Mesendoderm (in vitro differentiated cells): ENCODE results near the gene KRTAP4-5.
"Not testable (repeated sequence)": the region's sequence is repeated elsewhere in the genome, so short reads cannot be mapped to it uniquely, and the experiment has no call there.

ENCODE experiments used
- DNase-seq: peaks from one replicate; pipeline ENCODE4 v3.0.0; 2013
- H2AK5ac ChIP-seq: 2 replicates; pipeline ENCODE4 v1.6.1; 2013; ENCODE audit warnings: low read length, inconsistent platforms
- H2BK120ac ChIP-seq: 2 replicates; pipeline ENCODE4 v1.6.1; 2013; ENCODE audit warnings: low read depth, mild to moderate bottlenecking, low read length, moderate library complexity, mixed read lengths
- H2BK15ac ChIP-seq: replicated peaks from 2 replicates; pipeline ENCODE4 v1.6.1; 2013; ENCODE audit warnings: low read depth, mild to moderate bottlenecking, moderate library complexity
- H2BK5ac ChIP-seq: 2 replicates; pipeline ENCODE4 v1.6.1; 2013; ENCODE audit warnings: low read length, inconsistent platforms
- H3K18ac ChIP-seq: 2 replicates; pipeline ENCODE4 v1.6.1; 2013; ENCODE audit warnings: mild to moderate bottlenecking, low read length, mixed read lengths
- H3K23ac ChIP-seq: one replicate; pipeline ENCODE4 v1.6.1; 2013; ENCODE audit warnings: low read length
- H3K27ac ChIP-seq: 2 replicates; pipeline ENCODE4 v1.5.1; 2013; ENCODE audit warnings: low read depth, mild to moderate bottlenecking, inconsistent platforms, low read length, moderate library complexity
- H3K27me3 ChIP-seq: 2 replicates; pipeline ENCODE4 v1.6.1; 2013; ENCODE audit warnings: low read length, control low read depth, mild to moderate bottlenecking, inconsistent platforms; ENCODE audit not compliant: insufficient read depth, poor library complexity
- H3K36me3 ChIP-seq: 2 replicates; pipeline ENCODE4 v1.6.1; 2013; ENCODE audit warnings: low read length, inconsistent platforms; ENCODE audit not compliant: control insufficient read depth, insufficient read depth
- H3K4ac ChIP-seq: one replicate; pipeline ENCODE4 v1.6.1; 2013; ENCODE audit warnings: low read depth, mild to moderate bottlenecking, low read length, moderate library complexity
- H3K4me1 ChIP-seq: 2 replicates; pipeline ENCODE4 v1.6.1; 2013; ENCODE audit warnings: low read depth, low read length, inconsistent platforms; ENCODE audit not compliant: control insufficient read depth
- H3K4me2 ChIP-seq: 2 replicates; pipeline ENCODE4 v1.6.1; 2013; ENCODE audit warnings: low read length
- H3K4me3 ChIP-seq: 2 replicates; pipeline ENCODE4 v1.5.1; 2013; ENCODE audit warnings: mild to moderate bottlenecking, low read length
- H3K56ac ChIP-seq: one replicate; pipeline ENCODE4 v1.6.1; 2013; ENCODE audit warnings: low read length
- H3K79me1 ChIP-seq: 2 replicates; pipeline ENCODE4 v1.6.1; 2013; ENCODE audit warnings: low read length, inconsistent platforms
- H3K79me2 ChIP-seq: 2 replicates; pipeline ENCODE4 v1.6.1; 2013; ENCODE audit warnings: mild to moderate bottlenecking, low read length; ENCODE audit not compliant: control insufficient read depth, insufficient read depth
- H3K9ac ChIP-seq: 2 replicates; pipeline ENCODE4 v1.6.1; 2013; ENCODE audit warnings: low read length, inconsistent platforms
- H4K5ac ChIP-seq: one replicate; pipeline ENCODE4 v1.6.1; 2013; ENCODE audit warnings: low read length
- H4K8ac ChIP-seq: one replicate; pipeline ENCODE4 v1.6.1; 2013; ENCODE audit warnings: low read depth, mild to moderate bottlenecking, control low read depth, low read length, moderate library complexity
- WGBS: extraction: QIAGEN DNeasy Blood & Tissue Kit; methylation state at CpG from one replicate; pipeline ENCODE4 v1.1.7; 2013; ENCODE audit warnings: low lambda C conversion rate, missing lambda C conversion rate; ENCODE audit not compliant: insufficient coverage; ENCODE audit errors: extremely low coverage; 5-methylcytosine and 5-hydroxymethylcytosine counted together

Gene KRTAP4-5

GRCh38 chr17:41153856-41154255 is 4.2 kb upstream of the KRTAP4-5 start:
- Histone ChIP-seq H3K27me3 (no peaks in the 10 kb centered on the region), H3K9ac (no peak overlapping the region), H3K79me1 (no peaks in the 10 kb centered on the region), H2AK5ac (no peak overlapping the region), H3K36me3 (no peaks in the 10 kb centered on the region), H3K27ac (no peak overlapping the region), H2BK5ac (no peak overlapping the region), H3K18ac (no peak overlapping the region), H4K8ac (no peak overlapping the region), H2BK120ac (no peak overlapping the region), H4K5ac (no peak overlapping the region), H3K4ac (no peak overlapping the region), H2BK15ac (no peak overlapping the region), H3K23ac (no peak overlapping the region), H3K4me3 (no peak overlapping the region), H3K4me2 (no peak overlapping the region), H3K56ac (no peak overlapping the region), H3K79me2 (no peaks in the 10 kb centered on the region), H3K4me1 (no peaks in the 10 kb centered on the region)
- WGBS, result no CpG with 5 or more reads among the region's 2 CpGs
- no peak for DNase-seq

- Histone ChIP-seq H3K4me1 (no peaks in the 10 kb centered on the region), H3K79me2 (no peaks in the 10 kb centered on the region), H3K27me3 (no peaks in the 10 kb centered on the region), H3K4me2 (no peak overlapping the region), H2BK5ac (no peak overlapping the region), H4K5ac (no peak overlapping the region), H3K79me1 (no peaks in the 10 kb centered on the region), H3K18ac (no peak overlapping the region), H2AK5ac (no peak overlapping the region), H3K4me3 (no peak overlapping the region), H4K8ac (no peak overlapping the region), H2BK120ac (no peak overlapping the region), H3K23ac (no peak overlapping the region), H2BK15ac (no peak overlapping the region), H3K56ac (no peak overlapping the region), H3K27ac (no peak overlapping the region), H3K9ac (no peak overlapping the region), H3K4ac (no peak overlapping the region), H3K36me3 (no peaks in the 10 kb centered on the region)
- WGBS, result no CpG with 5 or more reads among the region's 2 CpGs
- no peak for DNase-seq
Measured at GRCh38 chr17:41151525-41151924, 1.9 kb upstream of the KRTAP4-5 start.

GRCh38 chr17:41150026-41150425 is 401 bp upstream of the KRTAP4-5 start:
- Histone ChIP-seq H3K4ac (no peak overlapping the region), H3K18ac (no peak overlapping the region), H3K79me2 (no peaks in the 10 kb centered on the region), H3K4me1 (no peaks in the 10 kb centered on the region), H4K8ac (no peak overlapping the region), H3K4me2 (no peak overlapping the region), H3K27me3 (no peaks in the 10 kb centered on the region), H3K36me3 (no peaks in the 10 kb centered on the region), H3K79me1 (no peaks in the 10 kb centered on the region), H3K23ac (no peak overlapping the region), H2BK5ac (no peak overlapping the region), H3K4me3 (no peak overlapping the region), H2AK5ac (no peak overlapping the region), H3K9ac (no peak overlapping the region), H3K27ac (no peak overlapping the region), H2BK15ac (no peak overlapping the region), H3K56ac (no peak overlapping the region), H4K5ac (no peak overlapping the region), H2BK120ac (no peak overlapping the region)
- no CpG with 5 or more reads among the region's 4 CpGs for WGBS
- DNase-seq, result no peak

GRCh38 chr17:41148971-41149651 is 514 bp downstream of the KRTAP4-5 start:
- not testable (repeated sequence) for H3K36me3 ChIP-seq, H3K4me3 ChIP-seq, H3K9ac ChIP-seq, H3K4me1 ChIP-seq, H3K27me3 ChIP-seq, H4K5ac ChIP-seq, H3K23ac ChIP-seq, H3K79me1 ChIP-seq, H3K4ac ChIP-seq, H2BK5ac ChIP-seq, H2BK15ac ChIP-seq, H3K56ac ChIP-seq, H2BK120ac ChIP-seq, DNase-seq, H3K79me2 ChIP-seq, H3K18ac ChIP-seq, H3K4me2 ChIP-seq, H4K8ac ChIP-seq, H2AK5ac ChIP-seq, H3K27ac ChIP-seq
- WGBS, result no CpG with 5 or more reads among the region's 10 CpGs

- Histone ChIP-seq H2AK5ac (no peak overlapping the region), H3K4me1 (no peaks in the 10 kb centered on the region), H3K27ac (no peak overlapping the region), H4K5ac (no peak overlapping the region), H3K79me1 (no peaks in the 10 kb centered on the region), H3K79me2 (no peaks in the 10 kb centered on the region), H4K8ac (no peak overlapping the region), H2BK5ac (no peak overlapping the region), H3K36me3 (no peaks in the 10 kb centered on the region), H3K56ac (no peak overlapping the region), H3K23ac (no peak overlapping the region), H2BK15ac (no peak overlapping the region), H3K18ac (no peak overlapping the region), H3K9ac (no peak overlapping the region), H3K4me2 (no peak overlapping the region), H3K4me3 (no peak overlapping the region), H3K27me3 (no peaks in the 10 kb centered on the region), H3K4ac (no peak overlapping the region), H2BK120ac (no peak overlapping the region)
- no peak for DNase-seq
- no CpG with 5 or more reads among the region's 2 CpGs for WGBS
Measured at GRCh38 chr17:41147531-41148204, 2.0 kb downstream of the KRTAP4-5 start.

- H3K4me3 ChIP-seq, result no peak overlapping the region
- H3K4ac ChIP-seq, result no peak overlapping the region
- WGBS, result no CpG with 5 or more reads among the region's 2 CpGs
- H3K23ac ChIP-seq, result no peak overlapping the region
- no peaks in the 10 kb centered on the region for H3K4me1 ChIP-seq
- no peak overlapping the region for H2BK5ac ChIP-seq
- DNase-seq, result no peak
- H4K5ac ChIP-seq, result no peak overlapping the region
- H3K79me1 ChIP-seq, result no peaks in the 10 kb centered on the region
- no peak overlapping the region for H2BK15ac ChIP-seq
- H3K56ac ChIP-seq, result no peak overlapping the region
- no peaks in the 10 kb centered on the region for H3K79me2 ChIP-seq
- no peak overlapping the region for H2AK5ac ChIP-seq
- no peak overlapping the region for H3K18ac ChIP-seq
- no peaks in the 10 kb centered on the region for H3K27me3 ChIP-seq
- no peaks in the 10 kb centered on the region for H3K36me3 ChIP-seq
- no peak overlapping the region for H2BK120ac ChIP-seq
- H3K27ac ChIP-seq, result no peak overlapping the region
- H3K9ac ChIP-seq, result no peak overlapping the region
- H4K8ac ChIP-seq, result no peak overlapping the region
- no peak overlapping the region for H3K4me2 ChIP-seq
Measured at GRCh38 chr17:41145261-41145660, 4.4 kb downstream of the KRTAP4-5 start.
